Neural cell (in vitro differentiated cells): ENCODE measurements around the gene ATG9B. TPM values are rescaled to one million over a fixed set of nuclear protein-coding genes. Genes with fewer than 3 reads are reported as not detected.

Experiments used
- H2AFZ ChIP-seq: fragments of 200-600, 300-800 bp; sonication (generic), shearing (Covaris generic); 2 replicates; pipeline ENCODE4 v1.6.0; 2014; ENCODE audit warnings: low read depth, mild to moderate bottlenecking, antibody characterized with exemption, low read length, moderate library complexity
- H3F3A ChIP-seq: fragments of 200-600 bp; shearing (Covaris generic); 2 replicates; pipeline ENCODE4 v1.6.1; 2016; ENCODE audit warnings: mild to moderate bottlenecking, moderate library complexity, mixed read lengths, antibody characterized with exemption, low read length; ENCODE audit not compliant: insufficient read depth, poor library complexity, severe bottlenecking
- H3K27ac ChIP-seq: fragments of 200-600, 300-800 bp; sonication (generic), shearing (Covaris generic); 2 replicates; pipeline ENCODE4 v1.5.1; 2014; ENCODE audit warnings: mild to moderate bottlenecking, low read length, moderate library complexity
- H3K27me3 ChIP-seq: fragments of 300-800, 200-600 bp; sonication (generic), shearing (Covaris generic); 2 replicates; pipeline ENCODE4 v1.6.0; 2014; ENCODE audit warnings: mild to moderate bottlenecking, low read depth, low read length, moderate library complexity; ENCODE audit not compliant: insufficient read depth
- H3K36me3 ChIP-seq: fragments of 300-800, 200-600 bp; sonication (generic), shearing (Covaris generic); 2 replicates; pipeline ENCODE4 v1.5.1; 2014; ENCODE audit warnings: mild to moderate bottlenecking, antibody characterized with exemption, low read length, moderate library complexity; ENCODE audit not compliant: insufficient read depth
- H3K4me2 ChIP-seq: fragments of 300-800, 200-600 bp; sonication (generic), shearing (Covaris generic); 2 replicates; pipeline ENCODE4 v1.6.0; 2014; ENCODE audit warnings: mild to moderate bottlenecking, low read length
- H3K4me3 ChIP-seq: fragments of 300-800, 200-600 bp; sonication (generic), shearing (Covaris generic); 2 replicates; pipeline ENCODE4 v1.5.1; 2014; ENCODE audit warnings: mild to moderate bottlenecking, low read length, moderate library complexity
- H3K79me2 ChIP-seq: fragments of 200-600 bp; shearing (Covaris generic); replicated peaks from 2 replicates; pipeline ENCODE4 v1.6.0; 2014; ENCODE audit warnings: mild to moderate bottlenecking, low read length, moderate library complexity; ENCODE audit not compliant: insufficient read depth
- H3K9ac ChIP-seq: fragments of 300-800, 200-600 bp; sonication (generic), shearing (Covaris generic); 2 replicates; pipeline ENCODE4 v1.6.1; 2016; ENCODE audit warnings: mild to moderate bottlenecking, low read length, mixed read lengths
- H3K9me2 ChIP-seq: fragments of 200-600 bp; shearing (Covaris generic); 2 replicates; pipeline ENCODE4 v1.6.1; 2016; ENCODE audit warnings: mild to moderate bottlenecking, low read length, mixed read lengths; ENCODE audit not compliant: insufficient read depth
- H3K9me3 ChIP-seq: fragments of 200-600, 300-800 bp; sonication (generic), shearing (Covaris generic); 2 replicates; pipeline ENCODE4 v1.6.1; 2016; ENCODE audit warnings: mild to moderate bottlenecking, mixed run types, low read length, moderate library complexity, mixed read lengths
- H4K20me1 ChIP-seq: fragments of 200-600 bp; shearing (Covaris generic); 2 replicates; pipeline ENCODE4 v1.6.1; 2016; ENCODE audit warnings: mild to moderate bottlenecking, mixed run types; ENCODE audit not compliant: insufficient read depth
- EP300 ChIP-seq: fragments of 450-650 bp; conservative IDR thresholded peaks from 2 replicates; pipeline ENCODE4 v1.6.1; 2014; ENCODE audit warnings: antibody characterized with exemption, mild to moderate bottlenecking, moderate library complexity; ENCODE audit not compliant: poor library complexity, severe bottlenecking
- EZH2 ChIP-seq: fragments of 200-600, 300-800 bp; shearing (Covaris generic), sonication (generic); IDR thresholded peaks from 2 replicates; pipeline ENCODE4 v1.6.1; 2014; ENCODE audit warnings: antibody characterized with exemption, low read length, borderline replicate concordance, mild to moderate bottlenecking; ENCODE audit not compliant: insufficient read depth, poor library complexity, severe bottlenecking
- MXI1 ChIP-seq: fragments of 450-650 bp; conservative IDR thresholded peaks from 2 replicates; pipeline ENCODE4 v1.6.1; 2014; ENCODE audit warnings: antibody characterized with exemption, mild to moderate bottlenecking; ENCODE audit not compliant: poor library complexity, severe bottlenecking
- POLR2AphosphoS5 ChIP-seq: IDR thresholded peaks from 2 replicates; pipeline ENCODE4 v1.6.1; 2012
- RAD21 ChIP-seq: fragments of 450-650 bp; conservative IDR thresholded peaks from 2 replicates; pipeline ENCODE4 v1.6.1; 2014; ENCODE audit warnings: antibody characterized with exemption, mild to moderate bottlenecking, moderate library complexity
- REST ChIP-seq: IDR thresholded peaks from 2 replicates; pipeline ENCODE4 v1.6.1; 2012; ENCODE audit warnings: borderline replicate concordance
- TAF1 ChIP-seq: IDR thresholded peaks from 2 replicates; pipeline ENCODE4 v1.6.1; 2012; ENCODE audit warnings: low read depth
- polyA plus RNA-seq: library from polyadenylated mRNA; depleted of rRNA; stranded (reverse); fragments of >200 nt; gene quantifications from 2 replicates; pipeline ENCODE4 v1.2.3, GENCODE V29; 2014
- TF ChIP-seq, protein P1 (sequence below): fragments of 450-650 bp; IDR thresholded peaks from 2 replicates; pipeline ENCODE4 v1.5.1; 2014; ENCODE audit warnings: antibody characterized with exemption, mild to moderate bottlenecking, moderate library complexity; ENCODE audit not compliant: poor library complexity, severe bottlenecking

The ATG9B gene
- polyA plus RNA-seq, 1 donor from 2014 or later = 1.4 TPM

DNA sequence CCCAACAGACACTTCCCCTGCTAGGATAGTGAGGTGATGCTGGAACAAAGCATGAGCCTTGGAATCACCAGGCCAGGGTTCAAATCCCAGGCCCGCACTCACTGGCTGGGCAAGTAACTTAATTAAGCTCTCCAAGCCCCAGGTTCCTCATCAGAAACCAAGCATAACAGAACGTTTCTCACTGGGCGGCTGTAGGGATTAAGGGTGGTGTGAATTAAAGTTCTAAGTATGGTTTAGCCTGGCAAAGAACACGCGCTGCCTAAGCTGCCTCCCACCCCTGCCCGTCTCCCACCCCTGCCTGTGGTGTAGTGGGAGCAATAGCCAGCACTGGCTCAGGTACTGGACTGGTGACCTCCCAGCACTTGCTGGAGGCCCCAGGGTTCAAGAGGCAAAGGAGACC is 40.7 kb upstream of the ATG9B start:
- Histone ChIP-seq H3K9me2 (no peaks in the 10 kb centered on the region), H3K79me2 (no peaks in the 10 kb centered on the region), H2AFZ (no peak overlapping the region), H3K4me2 (no peak overlapping the region), H3K9ac (no peak overlapping the region), H3K36me3 (no peaks in the 10 kb centered on the region), H3K27me3 (peaks cover 5% of the 10 kb centered on the region), H3K9me3 (no peaks in the 10 kb centered on the region), H3K27ac (no peak overlapping the region), H4K20me1 (no peaks in the 10 kb centered on the region), H3K4me3 (no peak overlapping the region), H3F3A (no peaks in the 10 kb centered on the region)
- TF ChIP-seq REST (no peak), EZH2 (no peak), RAD21 (no peak), MXI1 (no peak), EP300 (no peak)
- TF ChIP-seq, protein P1, sequence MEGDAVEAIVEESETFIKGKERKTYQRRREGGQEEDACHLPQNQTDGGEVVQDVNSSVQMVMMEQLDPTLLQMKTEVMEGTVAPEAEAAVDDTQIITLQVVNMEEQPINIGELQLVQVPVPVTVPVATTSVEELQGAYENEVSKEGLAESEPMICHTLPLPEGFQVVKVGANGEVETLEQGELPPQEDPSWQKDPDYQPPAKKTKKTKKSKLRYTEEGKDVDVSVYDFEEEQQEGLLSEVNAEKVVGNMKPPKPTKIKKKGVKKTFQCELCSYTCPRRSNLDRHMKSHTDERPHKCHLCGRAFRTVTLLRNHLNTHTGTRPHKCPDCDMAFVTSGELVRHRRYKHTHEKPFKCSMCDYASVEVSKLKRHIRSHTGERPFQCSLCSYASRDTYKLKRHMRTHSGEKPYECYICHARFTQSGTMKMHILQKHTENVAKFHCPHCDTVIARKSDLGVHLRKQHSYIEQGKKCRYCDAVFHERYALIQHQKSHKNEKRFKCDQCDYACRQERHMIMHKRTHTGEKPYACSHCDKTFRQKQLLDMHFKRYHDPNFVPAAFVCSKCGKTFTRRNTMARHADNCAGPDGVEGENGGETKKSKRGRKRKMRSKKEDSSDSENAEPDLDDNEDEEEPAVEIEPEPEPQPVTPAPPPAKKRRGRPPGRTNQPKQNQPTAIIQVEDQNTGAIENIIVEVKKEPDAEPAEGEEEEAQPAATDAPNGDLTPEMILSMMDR = no peak

DNA sequence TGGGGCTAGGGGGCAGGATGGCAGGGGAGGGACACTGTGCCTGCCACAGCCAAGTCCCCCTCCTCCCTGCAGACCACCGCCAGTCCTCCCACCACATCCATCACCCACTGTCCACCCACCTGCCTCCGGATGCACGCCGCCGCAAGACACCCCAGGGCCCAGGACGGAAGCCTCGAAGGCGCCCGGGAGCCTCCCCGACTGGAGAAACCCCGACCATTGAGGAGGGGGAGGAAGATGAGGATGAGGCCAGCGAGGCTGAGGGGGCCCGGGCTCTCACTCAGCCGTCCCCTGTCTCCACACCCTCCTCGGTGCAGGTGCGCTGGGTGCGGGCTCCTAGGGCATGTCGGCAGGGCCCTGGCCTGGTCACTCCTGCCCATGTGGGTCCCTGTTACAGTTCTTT is 40.2 kb upstream of the ATG9B start:
- no peaks in the 10 kb centered on the region for H3K36me3 ChIP-seq
- no peak overlapping the region for H3K4me3 ChIP-seq
- H3K9ac ChIP-seq = no peak overlapping the region
- no peaks in the 10 kb centered on the region for H3K9me3 ChIP-seq
- H3K79me2 ChIP-seq = no peaks in the 10 kb centered on the region
- H3F3A ChIP-seq = no peaks in the 10 kb centered on the region
- H3K9me2 ChIP-seq = no peaks in the 10 kb centered on the region
- no peak overlapping the region for H2AFZ ChIP-seq
- peaks cover 7% of the 10 kb centered on the region for H3K27me3 ChIP-seq
- TF ChIP-seq, protein P1 = no peak
- TF ChIP-seq MXI1 (no peak), REST (no peak), POLR2AphosphoS5 (no peak), TAF1 (no peak), RAD21 (no peak)
- no peak overlapping the region for H3K27ac ChIP-seq
- H3K4me2 ChIP-seq = no peak overlapping the region
- no peaks in the 10 kb centered on the region for H4K20me1 ChIP-seq
